Measurements from ENCODE around the gene FCGR2B. TPM values are rescaled to one million over a fixed set of nuclear protein-coding genes. Genes with fewer than 3 reads are reported as not detected.
A peak's percentile ranks its signal among the peaks of the same experiment; 100 is the strongest.
"Not testable (repeated sequence)": the region's sequence is repeated elsewhere in the genome, so short reads cannot be mapped to it uniquely, and the experiment has no call there.

The FCGR2B gene
- polyA plus RNA-seq (ENCODE audit: insufficient read length): 0.16 TPM

GRCh38 chr1:161662684-161663339 lies at the start of gene FCGR2B:
FCGR2B (plus strand) TSS chr1:161663143; CDS start chr1:161663242, 99 bp downstream.
- not testable (repeated sequence) for DNase-seq (ENCODE audit: low read depth)

- not testable (repeated sequence) for DNase-seq (ENCODE audit: low read depth)
Measured at GRCh38 chr1:161616417-161616816, 46.5 kb upstream of the FCGR2B start.

- DNase-seq (ENCODE audit: low read depth): not testable (repeated sequence)
Measured at GRCh38 chr1:161618517-161618916, 44.4 kb upstream of the FCGR2B start.

- DNase-seq (ENCODE audit: low read depth): not testable (repeated sequence)
Measured at GRCh38 chr1:161620399-161620798, 42.5 kb upstream of the FCGR2B start.

GRCh38 chr1:161621181-161622000 lies 41.6 kb upstream of the FCGR2B start:
- DNase-seq (ENCODE audit: low read depth): peak; percentile 34

- not testable (repeated sequence) for DNase-seq (ENCODE audit: low read depth)
Measured at GRCh38 chr1:161622054-161622453, 40.9 kb upstream of the FCGR2B start.

GRCh38 chr1:161623401-161624051 lies 39.4 kb upstream of the FCGR2B start:
- DNase-seq (ENCODE audit: low read depth): not testable (repeated sequence)

GRCh38 chr1:161624605-161625004 lies 38.3 kb upstream of the FCGR2B start:
- not testable (repeated sequence) for DNase-seq (ENCODE audit: low read depth)

- not testable (repeated sequence) for DNase-seq (ENCODE audit: low read depth)
Measured at GRCh38 chr1:161626445-161627146, 36.3 kb upstream of the FCGR2B start.

GRCh38 chr1:161630128-161630742 lies 32.7 kb upstream of the FCGR2B start:
- not testable (repeated sequence) for DNase-seq (ENCODE audit: low read depth)

GRCh38 chr1:161631076-161631475 lies 31.9 kb upstream of the FCGR2B start, which contains the start of gene FCGR3B:
FCGR3B (minus strand) TSS chr1:161631176; CDS start chr1:161631094, 82 bp downstream.
- no peak for DNase-seq (ENCODE audit: low read depth)

GRCh38 chr1:161634993-161635392 lies 27.9 kb upstream of the FCGR2B start:
- DNase-seq (ENCODE audit: low read depth): not testable (repeated sequence)

GRCh38 chr1:161636189-161636782 lies 26.7 kb upstream of the FCGR2B start:
- DNase-seq (ENCODE audit: low read depth): not testable (repeated sequence)

- not testable (repeated sequence) for DNase-seq (ENCODE audit: low read depth)
Measured at GRCh38 chr1:161636976-161637375, 26.0 kb upstream of the FCGR2B start.

- DNase-seq (ENCODE audit: low read depth): not testable (repeated sequence)
Measured at GRCh38 chr1:161638251-161638993, 24.5 kb upstream of the FCGR2B start.

- DNase-seq (ENCODE audit: low read depth): not testable (repeated sequence)
Measured at GRCh38 chr1:161639203-161639602, 23.7 kb upstream of the FCGR2B start.

- peak; percentile 8 for DNase-seq (ENCODE audit: low read depth)
Measured at GRCh38 chr1:161642697-161643096, 20.2 kb upstream of the FCGR2B start.

- not testable (repeated sequence) for DNase-seq (ENCODE audit: low read depth)
Measured at GRCh38 chr1:161643481-161644208, 19.3 kb upstream of the FCGR2B start.

- not testable (repeated sequence) for DNase-seq (ENCODE audit: low read depth)
Measured at GRCh38 chr1:161644855-161645254, 18.1 kb upstream of the FCGR2B start.
